Activated CD8-positive, alpha-beta memory T cell treated with anti-CD3 and anti-CD28 coated beads for 48 hours (primary cell): ENCODE data around the gene RNF224.

Experiments used
- DNase-seq, 3 experiments: peaks; one replicate each; pipeline ENCODE4 v3.0.0-alpha.2; 2020; ENCODE audit warnings: low read depth in 2 of 3, low spot score in 2 of 3

Gene RNF224

GRCh38 chr9:137191691-137192447 is 35.4 kb upstream of the RNF224 start:
- DNase-seq: no peak

GRCh38 chr9:137192448-137192780 is 34.9 kb upstream of the RNF224 start:
- no peak for DNase-seq

- no peak for DNase-seq
Observed at GRCh38 chr9:137192859-137193258, 34.4 kb upstream of the RNF224 start.

GRCh38 chr9:137193771-137194170 is 33.5 kb upstream of the RNF224 start:
- no peak for DNase-seq

- no peak for DNase-seq
Observed at GRCh38 chr9:137194388-137194787, 32.9 kb upstream of the RNF224 start.

GRCh38 chr9:137194909-137195308 is 32.4 kb upstream of the RNF224 start:
- DNase-seq: no peak

- no peak for DNase-seq
Observed at GRCh38 chr9:137195525-137196220, 31.6 kb upstream of the RNF224 start.

GRCh38 chr9:137198051-137198901 is 29.0 kb upstream of the RNF224 start:
- DNase-seq: no peak

GRCh38 chr9:137198902-137199283 is 28.4 kb upstream of the RNF224 start:
- no peak for DNase-seq

- no peak for DNase-seq
Observed at GRCh38 chr9:137199411-137200121, 27.7 kb upstream of the RNF224 start.

- peak; percentile 82 to 96 (median 93) for DNase-seq
Observed at GRCh38 chr9:137200311-137201204, 26.7 kb upstream of the RNF224 start, which contains the start of gene TPRN. TPRN (minus strand) TSS chr9:137200741; CDS start chr9:137200711, 30 bp downstream.

- no peak for DNase-seq
Observed at GRCh38 chr9:137201205-137201868, 26.0 kb upstream of the RNF224 start.

GRCh38 chr9:137202966-137203365 is 24.3 kb upstream of the RNF224 start:
- no peak for DNase-seq

GRCh38 chr9:137204731-137205125 is 22.6 kb upstream of the RNF224 start:
- no peak for DNase-seq

- peak; percentile 87 to 96 (median 94) for DNase-seq
Observed at GRCh38 chr9:137205126-137206069, 21.9 kb upstream of the RNF224 start, which contains the start of the genes NDOR1 and TMEM203. NDOR1 (plus strand) TSS chr9:137205700; CDS start chr9:137205778, 78 bp downstream. TMEM203 (minus strand) TSS chr9:137205648; CDS start chr9:137205414, 234 bp downstream.

- DNase-seq: no peak
Observed at GRCh38 chr9:137206602-137207001, 20.7 kb upstream of the RNF224 start.

GRCh38 chr9:137211532-137211931 is 15.8 kb upstream of the RNF224 start:
- DNase-seq: no peak

GRCh38 chr9:137212520-137212919 is 14.8 kb upstream of the RNF224 start:
- no peak for DNase-seq
